HG03342 (cell line): Measurements from ENCODE around the gene PRR15L.
"Not testable (repeated sequence)": the region's sequence is repeated elsewhere in the genome, so short reads cannot be mapped to it uniquely, and the experiment has no call there.

Experiments used
- ATAC-seq: cut with Tn5 transposase; IDR thresholded peaks from one replicate; pipeline ENCODE4 v1.9.1; 2021; ENCODE audit warnings: mild to moderate bottlenecking, moderate library complexity; ENCODE audit not compliant: unreplicated experiment

The PRR15L gene

GRCh38 chr17:47989159-47989558, 31.5 kb upstream of the PRR15L start:
- no peak for ATAC-seq

- ATAC-seq = not testable (repeated sequence)
Measured at GRCh38 chr17:47988445-47988844, 30.8 kb upstream of the PRR15L start.

- no peak for ATAC-seq
Measured at GRCh38 chr17:47987240-47987835, 29.7 kb upstream of the PRR15L start.

- ATAC-seq = no peak
Measured at GRCh38 chr17:47986520-47986919, 28.8 kb upstream of the PRR15L start.

GRCh38 chr17:47983492-47984223, 26.0 kb upstream of the PRR15L start:
- no peak for ATAC-seq

GRCh38 chr17:47982645-47983390, 25.1 kb upstream of the PRR15L start:
- no peak for ATAC-seq

- no peak for ATAC-seq
Measured at GRCh38 chr17:47982091-47982617, 24.5 kb upstream of the PRR15L start.

GRCh38 chr17:47981462-47981861, 23.8 kb upstream of the PRR15L start:
- ATAC-seq = no peak

GRCh38 chr17:47980541-47980940, 22.9 kb upstream of the PRR15L start:
- no peak for ATAC-seq

GRCh38 chr17:47978324-47978723, 20.6 kb upstream of the PRR15L start:
- ATAC-seq = no peak

- no peak for ATAC-seq
Measured at GRCh38 chr17:47975823-47976205, 18.1 kb upstream of the PRR15L start.

GRCh38 chr17:47975189-47975822, 17.6 kb upstream of the PRR15L start:
- no peak for ATAC-seq

GRCh38 chr17:47973541-47973940, 15.9 kb upstream of the PRR15L start:
- no peak for ATAC-seq

GRCh38 chr17:47970725-47971499, 13.2 kb upstream of the PRR15L start, which contains the start of gene CDK5RAP3:
Gene CDK5RAP3 (plus strand): TSS chr17:47971113. CDS start chr17:47971147, 34 bp downstream.
- ATAC-seq = peak; percentile 95

GRCh38 chr17:47969930-47970724, 12.4 kb upstream of the PRR15L start:
- ATAC-seq = no peak

GRCh38 chr17:47968836-47969235, 11.2 kb upstream of the PRR15L start:
- no peak for ATAC-seq

- ATAC-seq = no peak
Measured at GRCh38 chr17:47967607-47968252, 10.0 kb upstream of the PRR15L start.

GRCh38 chr17:47966079-47966519, 8.4 kb upstream of the PRR15L start:
- no peak for ATAC-seq

GRCh38 chr17:47964856-47965255, 7.2 kb upstream of the PRR15L start:
- no peak for ATAC-seq
